ENCODE data around the gene NKD2. TPM values are rescaled to one million over a fixed set of nuclear protein-coding genes. Genes with fewer than 3 reads are reported as not detected.

Gene NKD2
- total and polyA plus RNA-seq, 7 donors, result 0.08 to 0.96 (median 0.63) TPM; not detected in 1

DNA sequence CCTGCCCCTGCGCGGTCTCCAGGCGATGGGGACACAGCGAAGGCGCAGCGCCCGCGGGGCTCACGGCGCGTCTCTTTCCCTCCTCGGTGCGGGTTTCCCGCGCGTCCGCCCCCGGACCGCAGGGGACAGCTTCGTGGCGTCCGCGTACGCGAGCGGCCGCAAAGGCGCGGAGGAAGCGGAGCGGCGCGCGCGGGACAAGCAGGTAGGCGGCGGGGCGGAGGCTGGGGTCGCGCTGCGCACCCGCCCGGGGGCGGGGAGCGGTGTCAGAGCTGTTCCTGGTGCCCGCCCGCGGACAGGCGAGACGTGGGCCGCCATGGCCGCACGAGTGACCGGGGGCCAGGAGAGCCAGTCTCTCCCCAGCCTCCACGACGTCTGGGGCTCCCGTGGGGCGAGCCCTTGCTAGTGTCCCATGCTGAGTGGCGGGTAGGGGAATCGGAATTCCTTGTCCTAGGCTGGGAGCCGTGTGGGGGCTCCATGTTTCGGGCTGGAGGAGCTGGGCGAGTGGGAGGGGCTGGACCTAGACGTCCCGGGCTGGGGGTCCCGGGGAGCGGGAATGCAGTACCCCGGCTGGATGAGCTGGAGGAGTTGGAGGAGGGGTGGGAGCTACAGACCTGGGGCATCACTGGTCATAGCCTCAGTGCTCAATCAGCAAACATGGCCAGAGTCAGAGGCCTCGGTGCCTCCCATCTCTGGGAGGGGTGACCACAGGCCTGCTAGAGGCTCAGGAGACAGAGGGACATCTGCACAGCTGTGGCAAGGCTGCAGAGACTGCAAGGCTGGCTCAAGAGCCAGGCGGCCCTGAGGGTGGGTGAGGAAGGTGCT, 968 bp downstream of the NKD2 start:
- H3K4me1 ChIP-seq, result no peaks in the 10 kb centered on the region
- TF ChIP-seq, protein P1, sequence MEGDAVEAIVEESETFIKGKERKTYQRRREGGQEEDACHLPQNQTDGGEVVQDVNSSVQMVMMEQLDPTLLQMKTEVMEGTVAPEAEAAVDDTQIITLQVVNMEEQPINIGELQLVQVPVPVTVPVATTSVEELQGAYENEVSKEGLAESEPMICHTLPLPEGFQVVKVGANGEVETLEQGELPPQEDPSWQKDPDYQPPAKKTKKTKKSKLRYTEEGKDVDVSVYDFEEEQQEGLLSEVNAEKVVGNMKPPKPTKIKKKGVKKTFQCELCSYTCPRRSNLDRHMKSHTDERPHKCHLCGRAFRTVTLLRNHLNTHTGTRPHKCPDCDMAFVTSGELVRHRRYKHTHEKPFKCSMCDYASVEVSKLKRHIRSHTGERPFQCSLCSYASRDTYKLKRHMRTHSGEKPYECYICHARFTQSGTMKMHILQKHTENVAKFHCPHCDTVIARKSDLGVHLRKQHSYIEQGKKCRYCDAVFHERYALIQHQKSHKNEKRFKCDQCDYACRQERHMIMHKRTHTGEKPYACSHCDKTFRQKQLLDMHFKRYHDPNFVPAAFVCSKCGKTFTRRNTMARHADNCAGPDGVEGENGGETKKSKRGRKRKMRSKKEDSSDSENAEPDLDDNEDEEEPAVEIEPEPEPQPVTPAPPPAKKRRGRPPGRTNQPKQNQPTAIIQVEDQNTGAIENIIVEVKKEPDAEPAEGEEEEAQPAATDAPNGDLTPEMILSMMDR (IDR thresholded peaks at IDR 0.05), result no peak
- H3K36me3 ChIP-seq (ENCODE audit: insufficient read depth in 1 of 2, low read depth in 1 of 2), result no peaks in the 10 kb centered on the region
- peaks cover 0 to 84% (median 11%) of the 10 kb centered on the region in 3 donors for H3K27me3 ChIP-seq (ENCODE audit: insufficient read depth in 3 of 3, low read length in 2 of 3)
- WGBS, 3 donors, result 10 to 25% (median 11%) methylated on average over 27 to 70 of the region's 70 CpGs
- DNase-seq, result peak; percentile 12 to 49
- no peak overlapping the region for H3K27ac ChIP-seq
- no peaks in the 10 kb centered on the region for H3K9me3 ChIP-seq
- no peak for ATAC-seq
- H3K4me3 ChIP-seq, result peak overlapping the region; percentile 62
- intact Hi-C loops (cut with DNase I), result loop anchor here in 1 of 2 donors (2.0 to 5.0 kb wide), 2 partner anchors 87 to 131 kb away; no protein-coding TSS in a partner anchor

DNA sequence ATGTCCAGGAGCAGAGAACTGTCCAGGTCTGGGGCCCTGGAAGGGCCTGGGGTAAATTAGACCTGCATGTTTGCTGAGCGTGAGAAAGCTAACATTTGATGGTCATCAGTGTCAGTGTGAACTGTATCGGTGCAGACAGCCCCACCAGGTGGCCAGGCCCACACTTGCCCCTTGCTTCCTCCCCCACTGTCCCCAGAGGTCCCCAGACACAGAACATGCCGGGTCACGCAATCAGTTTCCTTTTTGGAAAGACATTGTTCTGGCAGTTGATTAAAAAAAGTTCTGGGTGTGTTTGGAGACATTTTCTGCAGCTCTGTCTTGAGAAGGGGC, 1.5 kb downstream of the NKD2 start:
- no peaks in the 10 kb centered on the region for H3K36me3 ChIP-seq (ENCODE audit: insufficient read depth in 1 of 2, low read depth in 1 of 2)
- H3K4me3 ChIP-seq, result no peak overlapping the region
- intact Hi-C loops (cut with DNase I), result no loop called here
- no peak overlapping the region for H3K27ac ChIP-seq
- TF ChIP-seq, protein P1 (IDR thresholded peaks at IDR 0.05), result no peak
- no peaks in the 10 kb centered on the region for H3K4me1 ChIP-seq
- H3K9me3 ChIP-seq, result no peaks in the 10 kb centered on the region
- WGBS, 3 donors, result 51 to 57% (median 56%) methylated on average over 4 of the region's 4 CpGs
- DNase-seq (peak in 1 of 2 donors; percentile 14), ATAC-seq (no peak)
- H3K27me3 ChIP-seq (ENCODE audit: insufficient read depth in 3 of 3, low read length in 2 of 3), result peaks cover 0 to 79% (median 13%) of the 10 kb centered on the region in 3 donors

DNA sequence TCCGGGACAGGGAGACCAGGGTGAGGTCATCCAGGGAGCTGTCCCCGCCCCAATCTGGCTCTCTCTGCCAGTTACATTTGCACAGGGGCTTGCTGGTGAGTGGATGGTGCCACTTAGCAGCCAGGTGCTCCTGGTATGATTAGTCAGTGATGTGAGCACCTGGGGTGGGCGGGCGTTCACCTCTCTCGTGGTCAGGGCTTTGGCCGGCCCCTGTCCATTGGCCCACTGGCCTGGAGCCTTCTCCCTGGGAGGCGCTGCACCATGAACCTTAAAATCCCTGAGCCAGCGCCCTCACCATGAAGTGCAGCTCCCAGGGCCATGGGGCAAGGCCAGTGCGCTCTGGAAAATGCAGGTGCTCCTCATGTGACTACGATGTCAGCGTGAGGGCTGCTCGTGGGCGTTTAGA, 2.0 kb downstream of the NKD2 start:
- Histone ChIP-seq H3K27ac (no peak overlapping the region), H3K4me1 (no peaks in the 10 kb centered on the region), H3K9me3 (no peaks in the 10 kb centered on the region), H3K4me3 (no peak overlapping the region), H3K27me3 (ENCODE audit: insufficient read depth in 3 of 3, low read length in 2 of 3) (peaks cover 0 to 76% (median 11%) of the 10 kb centered on the region in 3 donors), H3K36me3 (ENCODE audit: insufficient read depth in 1 of 2, low read depth in 1 of 2) (no peaks in the 10 kb centered on the region)
- ATAC-seq, result no peak
- 70 to 81% (median 76%) methylated on average over 13 of the region's 13 CpGs for WGBS, 3 donors
- intact Hi-C loops (cut with DNase I), result no loop called here
- TF ChIP-seq, protein P1 (IDR thresholded peaks at IDR 0.05), result no peak
- DNase-seq, result peak; percentile 7 to 28

DNA sequence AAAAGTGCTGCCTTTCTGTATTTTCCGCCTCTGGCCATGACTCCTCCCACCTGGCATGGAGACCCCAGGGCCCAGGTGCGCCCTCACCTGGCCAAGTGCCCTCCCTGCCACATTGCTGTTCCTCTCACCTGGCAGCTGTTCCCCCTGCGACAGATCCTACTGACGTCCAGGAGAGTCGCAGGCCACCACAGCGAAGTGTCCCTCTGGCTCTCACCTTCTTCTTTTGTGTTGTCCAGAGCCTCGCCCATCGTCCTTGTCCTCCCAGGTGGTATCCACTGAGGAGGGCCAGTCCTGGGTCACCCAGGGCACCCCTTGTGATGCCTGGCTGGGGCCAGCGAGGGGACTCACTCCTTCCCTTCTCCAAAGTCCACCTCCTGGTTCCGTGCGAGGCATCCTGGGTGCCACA, 2.6 kb downstream of the NKD2 start:
- Histone ChIP-seq H3K27ac (no peak overlapping the region), H3K27me3 (ENCODE audit: insufficient read depth in 3 of 3, low read length in 2 of 3) (peaks cover 0 to 77% (median 6%) of the 10 kb centered on the region in 3 donors), H3K4me3 (no peak overlapping the region), H3K9me3 (no peaks in the 10 kb centered on the region), H3K36me3 (ENCODE audit: insufficient read depth in 1 of 2, low read depth in 1 of 2) (no peaks in the 10 kb centered on the region), H3K4me1 (no peaks in the 10 kb centered on the region)
- DNase-seq, result peak; percentile 15 to 37
- ATAC-seq, result no peak
- 75 to 81% (median 80%) methylated on average over 11 of the region's 11 CpGs for WGBS, 3 donors
- TF ChIP-seq, protein P1 (IDR thresholded peaks at IDR 0.05), result no peak
- intact Hi-C loops (cut with DNase I), result no loop called here
